Measurements from ENCODE around the gene TAF4.

TAF4 gene

GRCh38 chr20:61941721-61942405, 123.8 kb downstream of the TAF4 start (continued):
- no peak for TF ChIP-seq REST (tag by site-specific recombination; IDR thresholded peaks at IDR 0.05)
- TF ChIP-seq ZNF707 (tag by site-specific recombination; IDR thresholded peaks at IDR 0.05) = no peak
- no peak for TF ChIP-seq ZNF513 (tag by site-specific recombination; IDR thresholded peaks at IDR 0.05)
- no peak for TF ChIP-seq ZBTB17 (tag by site-specific recombination; IDR thresholded peaks at IDR 0.05)
- no peak for TF ChIP-seq ZNF600 (tag by site-specific recombination; IDR thresholded peaks at IDR 0.05)

GRCh38 chr20:61940976-61941720, 124.5 kb downstream of the TAF4 start:
- TF ChIP-seq ZEB2 (tag by site-specific recombination; IDR thresholded peaks at IDR 0.05) (no peak), ZNF146 (tag by site-specific recombination; IDR thresholded peaks at IDR 0.05) (no peak), ZNF837 (tag by site-specific recombination; IDR thresholded peaks at IDR 0.05) (no peak), ZNF248 (tag by site-specific recombination; IDR thresholded peaks at IDR 0.05) (no peak), ZNF184 (tag by site-specific recombination; IDR thresholded peaks at IDR 0.05) (no peak), ZNF202 (tag by site-specific recombination; IDR thresholded peaks at IDR 0.05; ENCODE audit: borderline replicate concordance) (no peak), ZNF792 (tag by site-specific recombination; IDR thresholded peaks at IDR 0.05) (no peak), ZNF10 (tag by site-specific recombination; IDR thresholded peaks at IDR 0.05) (no peak), ZNF843 (tag by site-specific recombination; IDR thresholded peaks at IDR 0.05) (no peak)
- POLR2A ChIA-PET = no interaction called here

GRCh38 chr20:61940491-61940890, 125.2 kb downstream of the TAF4 start:
- TF ChIP-seq ZNF214 (tag by site-specific recombination; IDR thresholded peaks at IDR 0.05; ENCODE audit: borderline replicate concordance) (no peak), ZNF280D (tag by site-specific recombination; IDR thresholded peaks at IDR 0.05) (no peak), SALL2 (tag by site-specific recombination; IDR thresholded peaks at IDR 0.05; ENCODE audit: borderline replicate concordance) (no peak), ZNF324 (tag by site-specific recombination; IDR thresholded peaks at IDR 0.05) (no peak), GLI2 (tag by site-specific recombination; IDR thresholded peaks at IDR 0.05; ENCODE audit: borderline replicate concordance, low read depth) (no peak)
- H3K36me3 ChIP-seq (ENCODE audit: control insufficient read depth in 2 of 2, insufficient read depth in 1 of 2, low read length in 2 of 2) = no peaks in the 10 kb centered on the region
- H3K4me3 ChIP-seq (ENCODE audit: low read depth, low read length) = no peak overlapping the region
- H3K4me1 ChIP-seq (ENCODE audit: control insufficient read depth, insufficient read depth, low read length) = no peaks in the 10 kb centered on the region
- H3K27ac ChIP-seq (ENCODE audit: extremely low read depth, low read depth, low read length) = no peak overlapping the region
- no peaks in the 10 kb centered on the region for H3K9me3 ChIP-seq (ENCODE audit: control insufficient read depth, insufficient read depth, low read depth, low read length)
- ChIA-PET POLR2A (no interaction called here), CTCF (interaction anchor here (0.6 kb wide), 1 partner anchor 232 kb away, joined by 3 read pairs; no protein-coding TSS in a partner anchor)

More at GRCh38 chr20:61940976-61941720, 124.5 kb downstream of the TAF4 start:
- H3K4me3 ChIP-seq (ENCODE audit: low read depth, low read length) = no peak overlapping the region
- no peak overlapping the region for H3K27ac ChIP-seq (ENCODE audit: extremely low read depth, low read depth, low read length)
- no peaks in the 10 kb centered on the region for H3K4me1 ChIP-seq (ENCODE audit: control insufficient read depth, insufficient read depth, low read length)
- no peaks in the 10 kb centered on the region for H3K36me3 ChIP-seq (ENCODE audit: control insufficient read depth in 2 of 2, insufficient read depth in 1 of 2, low read length in 2 of 2)
- CTCF ChIA-PET = no interaction called here
- H3K9me3 ChIP-seq (ENCODE audit: control insufficient read depth, insufficient read depth, low read depth, low read length) = no peaks in the 10 kb centered on the region

All from HEK293 (cell line).